Measurements from ENCODE around the gene CHFR.

GRCh38 chr12:132813443-132813842 lies 74.0 kb downstream of the CHFR start:
- TF ChIP-seq CTCF (IDR thresholded peaks at IDR 0.05) (no peak), POLR2A (IDR thresholded peaks at IDR 0.05) (no peak), POLR2AphosphoS5 (IDR thresholded peaks at IDR 0.05) (no peak), EP300 (IDR thresholded peaks at IDR 0.05) (no peak)
